Neural cell (in vitro differentiated cells): Measurements from ENCODE around the gene STH.

Source experiments
- EP300 ChIP-seq: fragments of 450-650 bp; conservative IDR thresholded peaks from 2 replicates; pipeline ENCODE4 v1.6.1; 2014; ENCODE audit warnings: antibody characterized with exemption, mild to moderate bottlenecking, moderate library complexity; ENCODE audit not compliant: poor library complexity, severe bottlenecking
- EZH2 ChIP-seq: fragments of 200-600, 300-800 bp; shearing (Covaris generic), sonication (generic); IDR thresholded peaks from 2 replicates; pipeline ENCODE4 v1.6.1; 2014; ENCODE audit warnings: antibody characterized with exemption, low read length, borderline replicate concordance, mild to moderate bottlenecking; ENCODE audit not compliant: insufficient read depth, poor library complexity, severe bottlenecking
- MXI1 ChIP-seq: fragments of 450-650 bp; conservative IDR thresholded peaks from 2 replicates; pipeline ENCODE4 v1.6.1; 2014; ENCODE audit warnings: antibody characterized with exemption, mild to moderate bottlenecking; ENCODE audit not compliant: poor library complexity, severe bottlenecking
- POLR2AphosphoS5 ChIP-seq: IDR thresholded peaks from 2 replicates; pipeline ENCODE4 v1.6.1; 2012
- RAD21 ChIP-seq: fragments of 450-650 bp; conservative IDR thresholded peaks from 2 replicates; pipeline ENCODE4 v1.6.1; 2014; ENCODE audit warnings: antibody characterized with exemption, mild to moderate bottlenecking, moderate library complexity
- TF ChIP-seq, protein P1 (sequence below): fragments of 450-650 bp; IDR thresholded peaks from 2 replicates; pipeline ENCODE4 v1.5.1; 2014; ENCODE audit warnings: antibody characterized with exemption, mild to moderate bottlenecking, moderate library complexity; ENCODE audit not compliant: poor library complexity, severe bottlenecking

GRCh38 chr17:45980855-45981254 lies 18.2 kb upstream of the STH start:
- TF ChIP-seq MXI1 = no peak
- TF ChIP-seq, protein P1, sequence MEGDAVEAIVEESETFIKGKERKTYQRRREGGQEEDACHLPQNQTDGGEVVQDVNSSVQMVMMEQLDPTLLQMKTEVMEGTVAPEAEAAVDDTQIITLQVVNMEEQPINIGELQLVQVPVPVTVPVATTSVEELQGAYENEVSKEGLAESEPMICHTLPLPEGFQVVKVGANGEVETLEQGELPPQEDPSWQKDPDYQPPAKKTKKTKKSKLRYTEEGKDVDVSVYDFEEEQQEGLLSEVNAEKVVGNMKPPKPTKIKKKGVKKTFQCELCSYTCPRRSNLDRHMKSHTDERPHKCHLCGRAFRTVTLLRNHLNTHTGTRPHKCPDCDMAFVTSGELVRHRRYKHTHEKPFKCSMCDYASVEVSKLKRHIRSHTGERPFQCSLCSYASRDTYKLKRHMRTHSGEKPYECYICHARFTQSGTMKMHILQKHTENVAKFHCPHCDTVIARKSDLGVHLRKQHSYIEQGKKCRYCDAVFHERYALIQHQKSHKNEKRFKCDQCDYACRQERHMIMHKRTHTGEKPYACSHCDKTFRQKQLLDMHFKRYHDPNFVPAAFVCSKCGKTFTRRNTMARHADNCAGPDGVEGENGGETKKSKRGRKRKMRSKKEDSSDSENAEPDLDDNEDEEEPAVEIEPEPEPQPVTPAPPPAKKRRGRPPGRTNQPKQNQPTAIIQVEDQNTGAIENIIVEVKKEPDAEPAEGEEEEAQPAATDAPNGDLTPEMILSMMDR = no peak
- TF ChIP-seq POLR2AphosphoS5 = no peak
- no peak for TF ChIP-seq EP300
- TF ChIP-seq EZH2 = no peak
- TF ChIP-seq RAD21 = no peak
